GM10266 (cell line): ENCODE data around the gene QSOX2.
"Not testable (repeated sequence)": the region's sequence is repeated elsewhere in the genome, so short reads cannot be mapped to it uniquely, and the experiment has no call there.

Experiments used
- DNase-seq: peaks from one replicate; pipeline ENCODE4 v3.0.0; 2012; ENCODE audit errors: extremely low spot score
- TF ChIP-seq, protein P1 (sequence below): IDR thresholded peaks from 2 replicates; pipeline ENCODE4 v1.5.1; 2012; ENCODE audit warnings: mild to moderate bottlenecking, low read depth; ENCODE audit not compliant: control insufficient read depth, insufficient read depth; ENCODE audit errors: missing control alignments

Gene QSOX2

DNA sequence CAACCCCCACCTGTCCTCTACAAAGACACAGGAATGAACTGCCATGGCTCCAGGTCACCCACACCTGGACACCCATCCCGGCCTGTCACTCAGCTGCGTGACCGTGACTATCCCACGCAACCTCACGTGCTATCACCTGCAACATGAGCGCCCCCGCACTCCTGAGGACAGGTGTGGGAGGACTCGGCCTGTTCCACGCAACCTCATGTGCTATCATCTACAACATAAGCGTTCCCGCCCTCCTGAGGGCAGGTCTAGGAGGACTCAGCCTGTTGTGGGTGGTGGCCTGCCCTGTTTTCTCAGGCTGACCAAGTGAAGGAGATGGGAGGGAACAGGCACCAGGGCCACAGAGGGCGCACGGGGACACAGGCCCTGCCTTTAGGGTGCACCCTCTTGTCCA is 4.1 kb downstream of the QSOX2 start:
- TF ChIP-seq, protein P1, sequence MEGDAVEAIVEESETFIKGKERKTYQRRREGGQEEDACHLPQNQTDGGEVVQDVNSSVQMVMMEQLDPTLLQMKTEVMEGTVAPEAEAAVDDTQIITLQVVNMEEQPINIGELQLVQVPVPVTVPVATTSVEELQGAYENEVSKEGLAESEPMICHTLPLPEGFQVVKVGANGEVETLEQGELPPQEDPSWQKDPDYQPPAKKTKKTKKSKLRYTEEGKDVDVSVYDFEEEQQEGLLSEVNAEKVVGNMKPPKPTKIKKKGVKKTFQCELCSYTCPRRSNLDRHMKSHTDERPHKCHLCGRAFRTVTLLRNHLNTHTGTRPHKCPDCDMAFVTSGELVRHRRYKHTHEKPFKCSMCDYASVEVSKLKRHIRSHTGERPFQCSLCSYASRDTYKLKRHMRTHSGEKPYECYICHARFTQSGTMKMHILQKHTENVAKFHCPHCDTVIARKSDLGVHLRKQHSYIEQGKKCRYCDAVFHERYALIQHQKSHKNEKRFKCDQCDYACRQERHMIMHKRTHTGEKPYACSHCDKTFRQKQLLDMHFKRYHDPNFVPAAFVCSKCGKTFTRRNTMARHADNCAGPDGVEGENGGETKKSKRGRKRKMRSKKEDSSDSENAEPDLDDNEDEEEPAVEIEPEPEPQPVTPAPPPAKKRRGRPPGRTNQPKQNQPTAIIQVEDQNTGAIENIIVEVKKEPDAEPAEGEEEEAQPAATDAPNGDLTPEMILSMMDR = no peak
- no peak for DNase-seq

DNA sequence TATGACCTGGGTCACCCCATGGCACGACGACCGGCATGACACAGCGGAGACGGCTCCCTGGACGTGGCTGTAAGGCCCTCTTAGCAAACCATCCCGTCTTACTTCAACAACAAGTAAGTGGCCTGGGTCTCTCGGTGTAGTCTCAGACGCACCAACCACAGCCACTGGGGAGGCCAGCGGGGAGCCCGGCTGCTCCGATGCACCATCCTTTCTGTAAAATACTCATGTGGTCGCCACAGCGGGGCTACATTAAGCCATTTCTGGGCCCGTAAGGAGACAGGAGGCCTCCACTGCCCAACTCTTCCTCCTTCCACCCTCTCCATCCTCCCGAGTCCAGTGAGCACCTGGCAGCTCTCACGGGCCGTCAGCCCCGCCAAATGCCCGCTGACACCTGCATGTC is 4.7 kb downstream of the QSOX2 start:
- DNase-seq = no peak
- TF ChIP-seq, protein P1 = no peak

DNA sequence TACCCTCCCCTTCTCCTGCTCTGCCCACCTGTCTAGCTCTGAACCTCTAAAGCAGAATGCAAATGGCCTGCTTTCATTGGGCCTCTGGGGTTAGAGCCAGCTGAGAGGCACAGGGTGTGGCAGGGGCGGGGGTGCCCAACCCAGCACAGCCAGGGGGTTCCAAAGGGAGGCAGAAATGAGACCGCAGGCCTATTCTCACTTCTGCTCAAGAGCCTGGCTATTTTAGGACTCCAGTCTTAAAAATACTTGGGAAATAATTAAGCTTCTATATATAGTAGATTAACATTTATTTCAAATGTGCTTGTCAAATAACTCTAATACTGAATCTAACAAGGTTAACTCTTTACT is 5.7 kb downstream of the QSOX2 start:
- TF ChIP-seq, protein P1 = no peak
- DNase-seq = no peak

DNA sequence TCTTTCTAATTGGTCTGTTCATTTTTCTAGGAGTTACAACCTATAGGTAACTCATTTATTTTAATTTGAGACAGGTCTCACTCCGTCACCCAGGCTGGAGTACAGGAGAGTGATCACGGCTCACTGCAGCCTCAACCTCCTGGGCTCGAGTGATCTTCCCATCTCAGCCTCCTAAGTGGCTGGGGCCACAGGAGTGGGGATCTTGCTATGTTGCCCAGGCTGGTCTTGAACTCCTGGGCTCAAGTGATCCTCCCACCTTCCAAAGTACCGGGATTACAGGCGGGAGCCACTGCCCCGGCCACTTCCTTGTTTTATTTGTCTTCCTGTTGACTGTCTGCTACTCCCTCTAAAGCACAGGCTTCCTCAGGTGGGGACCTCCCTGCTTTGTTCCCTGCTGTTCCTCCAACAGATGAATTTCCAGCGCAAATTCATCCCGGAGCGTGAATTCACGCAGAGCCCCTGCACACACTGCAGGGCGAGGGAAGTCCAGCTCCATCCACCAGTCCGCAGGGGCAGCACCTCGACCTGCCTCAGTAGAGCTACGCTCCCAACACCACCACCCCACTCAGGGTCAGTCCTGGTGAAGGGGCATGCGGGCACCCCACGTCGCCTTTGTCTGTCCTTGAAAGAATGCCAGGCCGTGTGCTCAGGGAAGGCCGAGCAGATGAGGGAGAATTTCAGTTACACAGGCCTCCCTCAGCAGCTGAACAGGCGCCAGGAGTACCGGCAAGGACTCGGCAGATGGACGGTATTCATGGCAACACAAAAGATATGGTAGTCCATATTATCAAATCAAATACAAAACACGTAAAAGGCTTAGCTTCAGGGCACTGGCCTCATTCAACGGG is 6.3 kb downstream of the QSOX2 start:
- TF ChIP-seq, protein P1 = no peak
- no peak for DNase-seq

DNA sequence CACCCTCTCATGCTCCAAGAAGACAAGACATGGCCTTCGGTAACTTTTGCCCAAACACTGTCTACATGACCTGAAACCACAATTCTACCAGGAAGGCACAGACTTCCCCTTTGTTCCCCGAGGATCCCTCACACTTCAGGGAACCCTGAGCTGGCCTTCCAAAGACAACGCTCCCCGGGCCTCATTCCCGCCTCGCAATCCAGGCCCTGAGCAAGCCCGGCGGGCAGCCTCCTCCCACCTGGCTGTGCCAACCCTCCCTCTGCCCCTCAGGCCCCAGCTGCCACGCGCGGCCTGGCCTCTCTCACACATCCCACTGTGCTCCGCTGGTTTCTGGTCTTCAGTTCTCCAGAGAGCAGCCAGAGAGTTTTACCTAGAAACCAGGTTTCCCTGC is 7.3 kb downstream of the QSOX2 start:
- no peak for DNase-seq
- TF ChIP-seq, protein P1 = no peak

DNA sequence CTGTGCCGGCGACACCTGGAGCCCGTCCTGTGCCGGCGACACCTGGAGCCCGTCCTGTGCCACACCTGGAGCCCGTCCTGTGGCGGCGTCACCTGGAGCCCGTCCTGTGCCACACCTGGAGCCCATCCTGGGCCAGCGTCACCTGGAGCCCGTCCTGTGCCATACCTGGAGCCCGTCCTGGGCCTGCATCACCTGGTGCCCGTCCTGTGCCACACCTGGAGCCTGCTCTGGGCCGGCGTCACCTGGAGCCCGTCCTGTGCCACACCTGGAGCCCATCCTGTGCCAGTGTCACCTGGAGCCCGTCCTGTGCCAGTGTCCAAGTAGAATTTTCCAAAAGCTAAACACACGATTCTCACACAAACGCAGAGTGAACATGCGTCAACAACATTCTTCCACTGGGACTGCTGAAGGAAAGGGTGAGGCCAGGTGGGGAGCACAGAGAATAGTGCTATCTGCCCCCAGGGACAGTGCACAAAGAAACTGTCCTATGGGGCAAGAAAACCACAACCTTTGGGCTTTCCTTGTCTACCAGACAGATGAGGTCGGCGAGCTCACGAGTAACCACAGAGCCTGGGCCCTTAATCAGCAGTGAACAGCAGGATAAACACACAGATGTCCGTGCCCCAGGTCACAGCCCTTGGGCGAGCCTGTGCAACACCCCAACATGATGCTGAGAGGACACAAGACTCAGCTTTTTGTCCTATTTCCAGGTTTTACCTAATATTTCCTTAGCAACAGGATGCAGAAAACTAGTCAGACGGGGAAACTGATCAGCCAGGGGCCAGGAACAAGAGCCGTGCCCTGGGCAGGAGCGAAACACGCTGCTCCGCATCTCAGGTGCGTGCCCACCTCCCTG is 7.9 kb downstream of the QSOX2 start:
- TF ChIP-seq, protein P1 = no peak
- no peak for DNase-seq

DNA sequence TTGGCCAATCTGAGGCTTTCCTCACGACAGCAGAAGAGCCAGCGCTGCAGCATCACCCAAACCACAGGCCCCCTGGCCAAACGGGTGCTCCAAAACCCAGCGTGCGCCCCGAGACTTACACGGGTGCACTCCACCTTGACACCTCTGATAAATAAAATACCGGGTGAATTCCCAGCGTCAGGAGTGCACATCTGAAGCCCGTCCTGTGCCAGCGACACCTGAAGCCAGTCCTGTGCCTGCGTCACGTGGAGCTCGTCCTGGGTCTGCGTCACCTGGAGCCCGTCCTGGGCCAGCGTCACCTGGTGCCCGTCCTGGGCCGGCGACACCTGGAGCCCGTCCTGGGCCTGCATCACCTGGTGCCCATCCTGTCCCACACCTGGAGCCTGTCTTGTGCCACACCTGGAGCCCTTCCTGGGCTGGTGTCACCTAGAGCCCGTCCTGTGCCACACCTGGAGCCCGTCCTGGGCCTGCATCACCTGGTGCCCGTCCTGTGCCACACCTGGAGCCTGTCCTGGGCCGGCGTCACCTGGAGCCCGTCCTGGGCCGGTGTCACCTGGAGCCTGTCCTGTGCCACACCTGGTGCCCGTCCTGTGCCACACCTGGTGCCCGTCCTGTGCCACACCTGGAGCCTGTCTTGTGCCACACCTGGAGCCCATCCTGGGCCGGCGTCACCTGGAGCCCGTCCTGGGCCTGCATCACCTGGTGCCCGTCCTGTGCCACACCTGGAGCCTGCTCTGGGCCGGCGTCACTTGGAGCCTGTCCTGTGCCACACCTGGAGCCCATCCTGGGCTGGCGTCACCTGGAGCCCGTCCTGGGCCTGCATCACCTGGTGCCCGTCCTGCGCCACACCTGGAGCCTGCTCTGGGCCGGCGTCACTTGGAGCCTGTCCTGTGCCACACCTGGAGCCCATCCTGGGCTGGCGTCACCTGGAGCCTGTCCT is 8.9 kb downstream of the QSOX2 start:
- DNase-seq = not testable (repeated sequence)
